Globus pallidus (tissue), 1 donor: ENCODE results near the gene TNNT1.
A peak's percentile ranks its signal among the peaks of the same experiment; 100 is the strongest.

ENCODE experiments used
- DNase-seq: peaks from one replicate; pipeline ENCODE4 v3.0.0-alpha.2; 2015; ENCODE audit warnings: low spot score

TNNT1 gene

GRCh38 chr19:55141696-55142095 is 7.3 kb downstream of the TNNT1 start:
- DNase-seq, result no peak

GRCh38 chr19:55137915-55138314 is 11.1 kb downstream of the TNNT1 start:
- no peak for DNase-seq

GRCh38 chr19:55136399-55137102 is 12.5 kb downstream of the TNNT1 start:
- no peak for DNase-seq

- DNase-seq, result no peak
Observed at GRCh38 chr19:55134736-55135135, 14.3 kb downstream of the TNNT1 start.

- no peak for DNase-seq
Observed at GRCh38 chr19:55133639-55134444, 15.2 kb downstream of the TNNT1 start.

GRCh38 chr19:55132453-55133129 is 16.4 kb downstream of the TNNT1 start:
- no peak for DNase-seq

- DNase-seq, result no peak
Observed at GRCh38 chr19:55131421-55131820, 17.6 kb downstream of the TNNT1 start.

GRCh38 chr19:55119053-55119452 is 30.0 kb downstream of the TNNT1 start:
- DNase-seq, result no peak

- DNase-seq, result peak; percentile 76
Observed at GRCh38 chr19:55118401-55118991, 30.5 kb downstream of the TNNT1 start.

GRCh38 chr19:55117663-55118391 is 31.2 kb downstream of the TNNT1 start:
- peak; percentile 99 for DNase-seq

- peak; percentile 15 for DNase-seq
Observed at GRCh38 chr19:55116859-55117662, 31.9 kb downstream of the TNNT1 start, which contains the start of gene PPP1R12C. PPP1R12C (minus strand) TSS chr19:55117637; CDS start chr19:55117543, 94 bp downstream.

GRCh38 chr19:55116232-55116858 is 32.7 kb downstream of the TNNT1 start:
- peak; percentile 73 for DNase-seq

GRCh38 chr19:55115446-55116065 is 33.5 kb downstream of the TNNT1 start:
- no peak for DNase-seq

GRCh38 chr19:55114566-55115145 is 34.4 kb downstream of the TNNT1 start:
- DNase-seq, result no peak

- peak; percentile 54 for DNase-seq
Observed at GRCh38 chr19:55113570-55114039, 35.4 kb downstream of the TNNT1 start.

- no peak for DNase-seq
Observed at GRCh38 chr19:55112777-55113569, 36.0 kb downstream of the TNNT1 start.

GRCh38 chr19:55112246-55112776 is 36.7 kb downstream of the TNNT1 start:
- DNase-seq, result no peak

- no peak for DNase-seq
Observed at GRCh38 chr19:55111238-55111831, 37.7 kb downstream of the TNNT1 start.
